GM23248 (cell line): Measurements from ENCODE around the gene NPC1L1.

ENCODE experiments used
- EZH2 ChIP-seq: fragments of 200-600 bp; sonication (generic); IDR thresholded peaks from 2 replicates; pipeline ENCODE4 v1.6.1; 2018; ENCODE audit warnings: antibody characterized with exemption, mild to moderate bottlenecking; ENCODE audit not compliant: insufficient read depth, poor library complexity, severe bottlenecking
- EZH2phosphoT487 ChIP-seq: fragments of 200-600 bp; sonication (generic); IDR thresholded peaks from 2 replicates; pipeline ENCODE4 v1.6.1; 2018; ENCODE audit warnings: antibody characterized with exemption, moderate library complexity, mild to moderate bottlenecking, low read depth; ENCODE audit not compliant: insufficient read depth

GRCh38 chr7:44466300-44467216 lies 74.6 kb downstream of the NPC1L1 start:
- TF ChIP-seq EZH2phosphoT487, result no peak
- no peak for TF ChIP-seq EZH2
